GM18517 (cell line): ENCODE measurements around the gene TNFRSF14.

Experiments used
- ATAC-seq: cut with Tn5 transposase; IDR thresholded peaks from one replicate; pipeline ENCODE4 v1.9.1; 2021; ENCODE audit warnings: mild to moderate bottlenecking, moderate library complexity; ENCODE audit not compliant: unreplicated experiment

Gene TNFRSF14

GRCh38 chr1:2556277-2556677 is at the start of gene TNFRSF14:
Gene TNFRSF14, plus strand, starts transcription at chr1:2556371. Its CDS starts 294 bp downstream, at chr1:2556665.
- no peak for ATAC-seq

- no peak for ATAC-seq
Observed at GRCh38 chr1:2506901-2507565, 49.1 kb upstream of the TNFRSF14 start.

GRCh38 chr1:2507744-2508155 is 48.4 kb upstream of the TNFRSF14 start:
- no peak for ATAC-seq

DNA sequence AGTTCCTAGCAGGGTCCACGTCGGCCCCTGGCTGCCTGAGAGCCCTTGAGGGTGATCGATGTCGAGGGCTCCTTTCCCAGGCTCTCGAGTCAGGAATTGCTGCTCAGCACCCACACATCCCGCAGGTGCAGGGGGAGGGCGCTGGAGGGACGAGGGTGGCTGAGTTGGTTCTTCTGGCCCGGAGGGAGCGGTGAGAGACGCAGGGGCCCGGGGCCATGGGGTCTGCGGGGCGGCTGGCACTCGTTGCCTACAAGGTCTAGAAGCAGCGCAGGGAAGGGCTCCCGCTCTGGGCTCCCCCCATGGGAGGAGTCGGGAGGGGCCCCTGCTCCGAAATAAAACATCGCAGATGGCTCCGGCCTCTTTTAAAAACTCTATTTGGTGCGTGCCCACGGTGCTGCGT is 48.0 kb upstream of the TNFRSF14 start:
- no peak for ATAC-seq

- no peak for ATAC-seq
Observed at GRCh38 chr1:2508751-2509150, 47.4 kb upstream of the TNFRSF14 start.

GRCh38 chr1:2509589-2509988 is 46.6 kb upstream of the TNFRSF14 start:
- ATAC-seq = no peak

- no peak for ATAC-seq
Observed at GRCh38 chr1:2510366-2511155, 45.6 kb upstream of the TNFRSF14 start.

DNA sequence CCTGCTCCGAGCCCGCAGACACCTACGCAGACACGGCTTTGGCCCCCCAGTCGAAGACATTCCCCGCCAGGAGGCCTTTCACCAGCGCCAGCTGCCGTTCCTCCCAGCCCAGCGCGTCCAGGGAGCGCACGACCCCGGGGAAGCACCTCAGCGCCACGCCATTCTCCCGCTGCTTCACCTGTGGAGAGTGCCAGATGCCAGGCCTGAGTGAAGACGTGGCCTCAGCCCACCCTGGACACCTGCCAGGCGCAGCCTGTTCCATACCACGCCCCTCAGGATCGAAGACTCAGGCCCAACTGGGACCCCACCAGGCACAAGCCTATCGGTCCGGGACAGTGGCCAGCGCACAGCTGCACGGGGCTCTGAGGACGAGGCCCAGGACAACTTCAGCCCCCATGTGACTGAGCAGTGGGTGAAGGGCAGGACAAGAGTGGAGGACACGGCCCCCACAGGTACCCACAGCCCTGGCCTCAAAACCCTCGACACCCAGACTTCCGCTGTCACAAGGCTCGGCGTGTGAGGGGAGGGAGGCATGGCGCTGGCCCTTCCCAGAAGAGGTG is 43.2 kb upstream of the TNFRSF14 start:
- ATAC-seq = no peak

GRCh38 chr1:2513939-2514652 is 42.1 kb upstream of the TNFRSF14 start:
- ATAC-seq = no peak

DNA sequence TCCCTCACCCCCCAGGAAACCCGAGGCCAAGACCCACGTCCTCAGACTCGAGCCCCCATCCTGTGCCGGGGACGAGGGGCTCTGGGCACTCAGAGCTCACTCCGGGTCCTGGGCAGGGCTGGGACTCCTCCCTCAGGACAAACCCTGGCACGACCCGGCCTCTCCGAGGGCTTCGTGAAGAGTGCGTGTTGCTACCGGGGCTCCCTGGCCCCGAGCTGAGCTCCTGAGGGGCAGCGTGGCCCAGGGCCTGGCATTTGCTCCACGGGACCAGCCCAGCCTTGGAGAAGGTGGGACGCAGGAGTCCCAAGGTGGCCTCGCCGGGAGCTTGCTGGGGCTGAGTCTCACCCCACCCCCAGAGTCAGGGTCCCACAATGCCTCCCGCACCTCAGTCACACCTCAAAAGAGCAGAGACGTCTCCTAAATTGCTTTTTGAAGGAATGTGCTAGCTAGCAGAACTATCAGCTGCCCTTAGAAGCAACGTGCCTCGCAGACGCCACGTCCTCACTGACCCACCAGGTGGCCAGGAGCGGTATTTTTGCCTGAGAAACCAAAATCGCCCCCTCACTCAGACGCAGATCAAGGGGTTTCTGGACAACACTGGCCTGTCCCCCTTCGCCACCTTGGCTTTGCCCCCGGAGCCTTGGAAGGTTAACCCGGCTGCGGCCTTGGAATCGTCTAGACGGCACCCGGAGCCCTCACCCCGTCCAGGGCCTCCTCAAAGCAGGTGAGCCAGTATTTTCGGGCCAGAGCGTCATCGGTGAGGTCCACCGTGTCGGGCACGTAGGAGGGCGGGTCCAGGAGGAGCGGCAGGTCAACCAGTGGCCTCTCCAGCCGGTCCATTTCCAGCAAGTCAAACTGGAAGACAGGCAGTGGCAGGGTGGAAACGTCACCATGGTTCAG is 41.1 kb upstream of the TNFRSF14 start:
- ATAC-seq = no peak

DNA sequence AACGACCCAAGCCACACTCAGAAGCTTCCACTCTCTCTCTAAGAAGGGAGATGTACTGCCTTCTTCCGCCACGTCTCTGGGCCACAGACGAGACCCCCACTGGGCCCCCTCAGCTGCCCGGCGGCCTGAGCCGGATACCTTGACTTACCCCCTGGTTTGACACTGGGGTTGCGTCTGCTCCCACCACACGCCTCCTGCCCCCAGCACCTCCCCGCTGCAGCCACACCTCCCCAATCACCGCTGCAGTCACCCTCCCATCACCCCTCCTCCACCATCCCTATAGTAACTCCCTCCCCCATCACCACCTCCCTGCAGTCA is 40.4 kb upstream of the TNFRSF14 start:
- no peak for ATAC-seq

- no peak for ATAC-seq
Observed at GRCh38 chr1:2516124-2516523, 40.0 kb upstream of the TNFRSF14 start.

- ATAC-seq = no peak
Observed at GRCh38 chr1:2516946-2517345, 39.2 kb upstream of the TNFRSF14 start.

DNA sequence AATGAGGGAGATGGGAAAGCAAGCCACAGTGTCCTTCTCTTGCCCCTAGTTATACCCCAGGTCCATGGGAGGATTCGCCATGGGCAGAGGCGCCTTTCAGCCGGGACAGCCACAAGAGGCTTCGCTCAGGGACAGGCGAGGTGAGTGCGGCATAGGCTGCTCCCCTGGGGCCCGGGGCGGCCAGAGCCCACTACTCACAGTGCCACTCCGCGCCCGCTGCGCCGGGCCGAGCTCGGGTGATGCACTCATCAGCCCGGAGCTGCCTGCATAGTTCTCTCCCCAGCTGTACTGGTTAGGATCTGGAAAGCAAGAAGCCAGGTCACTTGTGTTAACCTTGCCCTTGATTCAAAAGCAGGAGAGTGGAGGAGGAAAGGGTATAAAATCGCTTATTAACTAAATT is 38.2 kb upstream of the TNFRSF14 start:
- no peak for ATAC-seq

- ATAC-seq = no peak
Observed at GRCh38 chr1:2518528-2518927, 37.6 kb upstream of the TNFRSF14 start.

DNA sequence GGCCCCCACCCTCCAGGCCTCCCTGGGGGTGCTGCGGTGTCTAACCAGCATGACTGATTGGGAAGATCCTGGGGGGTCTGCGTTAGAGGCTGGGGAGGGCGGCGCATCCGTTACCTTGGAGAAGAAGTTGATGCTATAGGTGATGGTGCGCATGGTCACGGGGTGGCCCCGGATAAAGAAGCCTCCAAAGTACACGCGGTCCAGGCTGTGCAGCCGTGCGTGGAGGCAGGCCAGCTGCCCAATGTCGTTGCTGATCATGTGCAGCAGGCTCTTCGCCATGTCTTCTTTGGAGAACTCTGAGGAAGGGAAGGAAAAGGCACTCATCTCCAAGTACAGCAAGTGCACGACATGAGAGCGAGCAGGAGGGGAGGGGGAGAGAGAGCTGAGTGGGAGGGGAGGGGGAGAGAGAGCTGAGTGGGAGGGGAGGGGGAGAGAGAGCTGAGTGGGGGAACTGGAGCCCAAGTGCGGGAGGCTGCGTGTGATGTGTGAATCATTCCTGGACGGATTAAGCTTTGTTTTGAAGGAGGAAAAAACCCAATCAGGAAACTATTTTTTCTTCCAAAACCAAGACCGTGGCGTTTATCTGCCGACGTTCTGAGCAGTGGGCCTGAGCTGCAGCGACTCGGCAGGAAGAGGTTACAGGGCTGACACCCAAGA is 37.0 kb upstream of the TNFRSF14 start:
- ATAC-seq = no peak

GRCh38 chr1:2519729-2520128 is 36.4 kb upstream of the TNFRSF14 start:
- ATAC-seq = no peak

- no peak for ATAC-seq
Observed at GRCh38 chr1:2520206-2520605, 36.0 kb upstream of the TNFRSF14 start.

DNA sequence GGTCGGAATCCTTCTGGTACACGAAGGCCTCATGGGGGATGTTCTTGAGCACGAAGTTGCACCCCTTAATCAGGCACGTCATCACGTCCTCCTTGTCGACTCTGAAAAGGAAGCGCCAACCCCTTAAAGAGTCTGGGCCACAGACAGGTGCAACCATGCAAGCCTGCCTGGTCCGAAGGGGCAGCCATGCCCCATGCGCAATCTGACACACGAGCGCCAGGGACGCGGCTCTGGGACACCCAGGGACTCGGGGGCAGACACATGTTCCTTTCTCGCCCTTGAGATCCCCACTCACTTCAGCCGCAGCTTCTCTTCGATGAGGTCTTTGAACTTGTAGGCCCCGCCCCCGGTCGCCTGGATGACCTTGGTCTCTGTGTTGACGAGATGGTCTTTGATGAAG is 35.4 kb upstream of the TNFRSF14 start:
- ATAC-seq = no peak

GRCh38 chr1:2522230-2522629 is 33.9 kb upstream of the TNFRSF14 start:
- ATAC-seq = no peak
